OCI-LY3 (cell line): ENCODE data around the gene GSE1.

ENCODE experiments used
- H2AFZ ChIP-seq: fragments of 200-600, 300-600 bp; shearing (Covaris generic); 2 replicates; pipeline ENCODE4 v1.6.0; 2014; ENCODE audit warnings: antibody characterized with exemption, low read depth, low read length
- H3K27ac ChIP-seq: fragments of 200-600, 300-600 bp; sonication (generic); 2 replicates; pipeline ENCODE4 v1.5.1; 2014; ENCODE audit warnings: mild to moderate bottlenecking, low read length, moderate library complexity, mixed read lengths
- H3K27me3 ChIP-seq: fragments of 200-600, 300-600 bp; sonication (generic); 2 replicates; pipeline ENCODE4 v1.6.1; 2014; ENCODE audit warnings: low read depth, low read length, mixed read lengths
- H3K36me3 ChIP-seq: fragments of 200-600, 300-600 bp; sonication (generic); replicated peaks from 2 replicates; pipeline ENCODE3; 2014; ENCODE audit warnings: low read depth, low read length, mixed read lengths
- H3K4me1 ChIP-seq: fragments of 300-600, 200-600 bp; sonication (generic); 2 replicates; pipeline ENCODE4 v1.6.1; 2014; ENCODE audit warnings: low read length, mixed read lengths
- H3K4me2 ChIP-seq: fragments of 200-600, 300-600 bp; sonication (generic); 2 replicates; pipeline ENCODE4 v1.6.1; 2014; ENCODE audit warnings: low read length, mixed read lengths
- H3K4me3 ChIP-seq: fragments of 300-600, 200-600 bp; sonication (generic); 2 replicates; pipeline ENCODE4 v1.5.1; 2014; ENCODE audit warnings: antibody characterized with exemption, mild to moderate bottlenecking, low read length, moderate library complexity
- H3K79me2 ChIP-seq: fragments of 300-600, 200-600 bp; shearing (Covaris generic); 2 replicates; pipeline ENCODE4 v1.6.1; 2014; ENCODE audit warnings: mild to moderate bottlenecking, low read length, mixed read lengths
- H3K9ac ChIP-seq: fragments of 300-600, 200-600 bp; shearing (Covaris generic); 2 replicates; pipeline ENCODE4 v1.6.0; 2014; ENCODE audit warnings: mild to moderate bottlenecking, low read length, moderate library complexity
- H3K9me3 ChIP-seq: fragments of 200-600, 300-600 bp; shearing (Covaris generic); 2 replicates; pipeline ENCODE4 v1.6.1; 2014; ENCODE audit warnings: low read length, mixed read lengths; ENCODE audit not compliant: insufficient read depth
- H4K20me1 ChIP-seq: fragments of 200-600, 300-600 bp; sonication (generic); 2 replicates; pipeline ENCODE4 v1.6.1; 2016; ENCODE audit warnings: low read length, mixed read lengths; ENCODE audit not compliant: insufficient read depth
- CTCF ChIP-seq: fragments of 200-600, 300-600 bp; sonication (generic); IDR thresholded peaks from 2 replicates; pipeline ENCODE4 v1.5.1; 2014; ENCODE audit warnings: antibody characterized with exemption, low read length, low read depth
- EZH2phosphoT487 ChIP-seq: fragments of 200-600 bp; shearing (Covaris generic); IDR thresholded peaks from 2 replicates; pipeline ENCODE4 v1.6.1; 2018; ENCODE audit warnings: antibody characterized with exemption, mixed run types, low read depth

GSE1 gene

GRCh38 chr16:85680352-85680944 lies 67.3 kb downstream of the GSE1 start:
- Histone ChIP-seq H3K9ac (no peak overlapping the region), H2AFZ (no peak overlapping the region), H3K79me2 (peaks cover 8% of the 10 kb centered on the region; the same call in 1 of the 2 replicates), H3K4me3 (no peak overlapping the region), H3K9me3 (no peaks in the 10 kb centered on the region), H3K27me3 (no peaks in the 10 kb centered on the region), H3K4me2 (no peak overlapping the region), H3K36me3 (peaks cover 44% of the 10 kb centered on the region), H3K27ac (no peak overlapping the region), H4K20me1 (peaks cover 29% of the 10 kb centered on the region), H3K4me1 (peaks cover 7% of the 10 kb centered on the region; the same call in 1 of the 2 replicates)
- TF ChIP-seq CTCF (no peak), EZH2phosphoT487 (no peak)

GRCh38 chr16:85681255-85681654 lies 68.1 kb downstream of the GSE1 start:
- Histone ChIP-seq H4K20me1 (peaks cover 29% of the 10 kb centered on the region), H3K36me3 (peaks cover 44% of the 10 kb centered on the region), H3K4me1 (peaks cover 10% of the 10 kb centered on the region; the same call in 1 of the 2 replicates), H3K4me3 (no peak overlapping the region), H3K9me3 (no peaks in the 10 kb centered on the region), H3K79me2 (peaks cover 8% of the 10 kb centered on the region; the same call in 1 of the 2 replicates), H3K27ac (no peak overlapping the region), H3K4me2 (no peak overlapping the region), H3K9ac (no peak overlapping the region), H2AFZ (no peak overlapping the region), H3K27me3 (no peaks in the 10 kb centered on the region)
- TF ChIP-seq CTCF (no peak), EZH2phosphoT487 (no peak)

GRCh38 chr16:85682516-85682915 lies 69.4 kb downstream of the GSE1 start:
- H3K9me3 ChIP-seq, result no peaks in the 10 kb centered on the region
- H3K4me3 ChIP-seq, result no peak overlapping the region
- peaks cover 48% of the 10 kb centered on the region for H3K36me3 ChIP-seq
- no peak overlapping the region for H3K9ac ChIP-seq
- H3K79me2 ChIP-seq, result peaks cover 15% of the 10 kb centered on the region
- H3K4me1 ChIP-seq, result peaks cover 14% of the 10 kb centered on the region; the same call in 1 of the 2 replicates
- no peak overlapping the region for H3K4me2 ChIP-seq
- no peaks in the 10 kb centered on the region for H3K27me3 ChIP-seq
- H2AFZ ChIP-seq, result no peak overlapping the region
- peaks cover 29% of the 10 kb centered on the region for H4K20me1 ChIP-seq
- no peak overlapping the region for H3K27ac ChIP-seq
- TF ChIP-seq EZH2phosphoT487, result no peak

GRCh38 chr16:85683363-85683762 lies 70.2 kb downstream of the GSE1 start:
- H3K4me2 ChIP-seq, result no peak overlapping the region

More at GRCh38 chr16:85683363-85683762, 70.2 kb downstream of the GSE1 start:
- Histone ChIP-seq H3K36me3 (peaks cover 48% of the 10 kb centered on the region), H3K9ac (no peak overlapping the region), H3K27ac (no peak overlapping the region), H3K79me2 (peaks cover 23% of the 10 kb centered on the region), H3K4me3 (no peak overlapping the region), H3K9me3 (no peaks in the 10 kb centered on the region), H3K27me3 (no peaks in the 10 kb centered on the region), H4K20me1 (peaks cover 29% of the 10 kb centered on the region), H2AFZ (no peak overlapping the region), H3K4me1 (peaks cover 18% of the 10 kb centered on the region)
- TF ChIP-seq EZH2phosphoT487, result no peak
- TF ChIP-seq CTCF, result no peak
